NCI-H2227 treated with DMSO at 0.1 percent for 48 hours (cell line): ENCODE data around the gene FUBP1.
"Not testable (repeated sequence)": the region's sequence is repeated elsewhere in the genome, so short reads cannot be mapped to it uniquely, and the experiment has no call there.

Experiments used
- DNase-seq: peaks from one replicate; lab custom pipeline; 2025; lab: John Stamatoyannopoulos, UW

Gene FUBP1

GRCh38 chr1:77989744-77990143 is 10.9 kb upstream of the FUBP1 start:
- DNase-seq = no peak

GRCh38 chr1:77987919-77988318 is 9.0 kb upstream of the FUBP1 start:
- DNase-seq = no peak

GRCh38 chr1:77986810-77987209 is 7.9 kb upstream of the FUBP1 start:
- no peak for DNase-seq

- DNase-seq = no peak
Observed at GRCh38 chr1:77984629-77985028, 5.8 kb upstream of the FUBP1 start.

GRCh38 chr1:77983997-77984355 is 5.1 kb upstream of the FUBP1 start:
- DNase-seq = no peak

- not testable (repeated sequence) for DNase-seq
Observed at GRCh38 chr1:77983352-77983996, 4.6 kb upstream of the FUBP1 start.

GRCh38 chr1:77978293-77978968 is 441 bp downstream of the FUBP1 start:
- DNase-seq = peak; percentile 89

GRCh38 chr1:77977989-77978292 is 931 bp downstream of the FUBP1 start:
- DNase-seq = no peak

GRCh38 chr1:77976433-77977076 is 2.3 kb downstream of the FUBP1 start:
- DNase-seq = no peak

GRCh38 chr1:77975907-77976306 is 3.0 kb downstream of the FUBP1 start:
- DNase-seq = no peak

- DNase-seq = no peak
Observed at GRCh38 chr1:77975386-77975785, 3.5 kb downstream of the FUBP1 start.

GRCh38 chr1:77972080-77972479 is 6.8 kb downstream of the FUBP1 start:
- no peak for DNase-seq

- no peak for DNase-seq
Observed at GRCh38 chr1:77970192-77970591, 8.7 kb downstream of the FUBP1 start.

GRCh38 chr1:77966291-77966690 is 12.6 kb downstream of the FUBP1 start:
- no peak for DNase-seq

GRCh38 chr1:77961392-77961791 is 17.5 kb downstream of the FUBP1 start:
- DNase-seq = no peak

GRCh38 chr1:77958850-77959249 is 20.0 kb downstream of the FUBP1 start:
- no peak for DNase-seq

GRCh38 chr1:77958391-77958790 is 20.5 kb downstream of the FUBP1 start:
- DNase-seq = no peak

GRCh38 chr1:77956464-77956863 is 22.4 kb downstream of the FUBP1 start:
- no peak for DNase-seq

- DNase-seq = no peak
Observed at GRCh38 chr1:77955709-77956108, 23.2 kb downstream of the FUBP1 start.

- DNase-seq = no peak
Observed at GRCh38 chr1:77954521-77954920, 24.4 kb downstream of the FUBP1 start.

- DNase-seq = no peak
Observed at GRCh38 chr1:77953907-77954306, 25.0 kb downstream of the FUBP1 start.

GRCh38 chr1:77951328-77951727 is 27.5 kb downstream of the FUBP1 start:
- no peak for DNase-seq

GRCh38 chr1:77950873-77951272 is 28.0 kb downstream of the FUBP1 start:
- DNase-seq = no peak
